Gastrocnemius medialis (tissue), 4 donors: ENCODE data around the gene LRIG1. TPM values are rescaled to one million over a fixed set of nuclear protein-coding genes. Genes with fewer than 3 reads are reported as not detected.
"Not testable (repeated sequence)": the region's sequence is repeated elsewhere in the genome, so short reads cannot be mapped to it uniquely, and the experiment has no call there.

Experiments
- ATAC-seq, 2 donors: fragments of 150-250 bp; one replicate each; pipeline ENCODE4 v1.9.1; 2016
- DNase-seq, 2 donors: peaks; one replicate each; pipeline ENCODE4 v3.0.0-alpha.2; 2019
- H3K27ac ChIP-seq, 4 donors: fragments of 200-600 bp; sonication (generic); 1 replicate in 1 of 4; 2 replicates in 3 of 4; pipeline ENCODE4 v1.5.1; 2016 to 2018; ENCODE audit warnings: mild to moderate bottlenecking in 2 of 4, moderate library complexity in 1 of 4
- H3K27me3 ChIP-seq, 3 donors: fragments of 200-600 bp; sonication (generic) in 2 of 3; 1 replicate in 1 of 3; 2 replicates in 2 of 3; pipeline versions ENCODE4 v1.5.1 to v1.6.0; 2016 to 2019; ENCODE audit warnings: mild to moderate bottlenecking in 1 of 3, moderate library complexity in 1 of 3
- H3K36me3 ChIP-seq, 2 donors: fragments of 200-600 bp; sonication (generic) in 1 of 2; one replicate each; pipeline ENCODE4 v1.5.1; 2017 to 2018
- H3K4me1 ChIP-seq, 2 donors: fragments of 200-600 bp; sonication (generic) in 1 of 2; one replicate each; pipeline ENCODE4 v1.5.1; 2016 to 2017; ENCODE audit warnings: mild to moderate bottlenecking in 2 of 2
- H3K4me3 ChIP-seq, 4 donors: fragments of 200-600 bp; sonication (generic) in 3 of 4; 1 replicate in 1 of 4; 2 replicates in 3 of 4; pipeline ENCODE4 v1.5.1; 2016 to 2019; ENCODE audit warnings: mild to moderate bottlenecking in 2 of 4
- H3K9me3 ChIP-seq, 3 donors: fragments of 200-600 bp; sonication (generic) in 2 of 3; 1 replicate in 1 of 3; 2 replicates in 2 of 3; pipeline ENCODE4 v1.5.1; 2016 to 2019
- POLR2A ChIP-seq, 2 donors: fragments of 450-650 bp; IDR thresholded peaks; one replicate each; pipeline ENCODE4 v1.6.1; 2017; ENCODE audit warnings: antibody characterized with exemption in 2 of 2, mild to moderate bottlenecking in 2 of 2, moderate library complexity in 2 of 2
- in situ Hi-C, 4 donors: fragments of 200-750 bp; cut with MboI; loops; one replicate each; pipeline versions ENCODE4 v1.15.0 to v1.8.0; 2017; ENCODE audit warnings: low sequenced_read_pairs in 4 of 4
- intact Hi-C: fragments of 100-400 bp; cut with DNase I; formaldehyde crosslinking; loops from one replicate; pipeline ENCODE4 v1.15.1; 2023; ENCODE audit warnings: low total_unique reads
- total RNA-seq, 4 donors: library from RNA; depleted of rRNA; stranded (reverse); fragments of >200 nt; gene quantifications; one replicate each; pipeline versions ENCODE4 v1.1.0 to v1.2.3, GENCODE V29; 2016
- TF ChIP-seq, protein P1 (sequence below), 5 experiments: fragments of 450-650 bp in 3 of 5; fragments of 200-600 bp in 2 of 5; sonication (generic) in 2 of 5; IDR thresholded peaks in 4 of 5; conservative IDR thresholded peaks in 1 of 5; 1 replicate in 4 of 5; 2 replicates in 1 of 5; pipeline ENCODE4 v1.5.1; 2016 to 2019; ENCODE audit warnings: antibody characterized with exemption in 5 of 5, mild to moderate bottlenecking in 3 of 5, moderate library complexity in 3 of 5

Gene LRIG1
- total RNA-seq, 4 donors from 2014 or later: 45.3 to 103 (median 58.6) TPM

DNA sequence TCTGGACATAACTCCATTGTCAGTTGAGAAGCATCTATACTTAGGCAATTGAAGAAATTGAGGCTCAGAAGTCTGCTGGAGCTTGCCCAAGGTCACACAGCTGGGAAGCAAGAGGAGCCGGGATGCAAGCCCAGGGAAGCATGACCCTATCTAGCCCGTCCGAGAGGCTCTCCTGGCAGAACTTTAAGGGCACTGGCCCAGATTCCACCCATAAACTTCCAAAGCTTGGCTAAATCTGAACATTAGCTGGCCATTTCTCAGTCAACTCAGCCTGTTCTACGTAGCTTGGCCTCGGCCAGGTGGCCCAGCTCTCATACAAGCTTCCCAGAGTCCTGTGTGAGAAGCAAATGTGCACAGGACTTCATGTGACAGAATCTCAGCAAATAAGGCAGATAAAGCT lies 75.8 kb downstream of the LRIG1 start:
- in situ Hi-C loops (loop anchor here in 1 of 4 donors (5.0 kb wide), 1 partner anchor 72 kb away; no protein-coding TSS in a partner anchor), intact Hi-C loops (no loop called here)
- ATAC-seq: peak; percentile 62 to 80
- Histone ChIP-seq H3K9me3 (no peaks in the 10 kb centered on the region), H3K27me3 (no peaks in the 10 kb centered on the region), H3K4me1 (peaks cover 53 to 55% of the 10 kb centered on the region in 2 donors), H3K4me3 (peak overlapping the region in 3 of 4 donors; percentile 2 to 17 (median 6)), H3K27ac (peak overlapping the region; percentile 77 to 90 (median 82)), H3K36me3 (no peaks in the 10 kb centered on the region)
- TF ChIP-seq, protein P1, sequence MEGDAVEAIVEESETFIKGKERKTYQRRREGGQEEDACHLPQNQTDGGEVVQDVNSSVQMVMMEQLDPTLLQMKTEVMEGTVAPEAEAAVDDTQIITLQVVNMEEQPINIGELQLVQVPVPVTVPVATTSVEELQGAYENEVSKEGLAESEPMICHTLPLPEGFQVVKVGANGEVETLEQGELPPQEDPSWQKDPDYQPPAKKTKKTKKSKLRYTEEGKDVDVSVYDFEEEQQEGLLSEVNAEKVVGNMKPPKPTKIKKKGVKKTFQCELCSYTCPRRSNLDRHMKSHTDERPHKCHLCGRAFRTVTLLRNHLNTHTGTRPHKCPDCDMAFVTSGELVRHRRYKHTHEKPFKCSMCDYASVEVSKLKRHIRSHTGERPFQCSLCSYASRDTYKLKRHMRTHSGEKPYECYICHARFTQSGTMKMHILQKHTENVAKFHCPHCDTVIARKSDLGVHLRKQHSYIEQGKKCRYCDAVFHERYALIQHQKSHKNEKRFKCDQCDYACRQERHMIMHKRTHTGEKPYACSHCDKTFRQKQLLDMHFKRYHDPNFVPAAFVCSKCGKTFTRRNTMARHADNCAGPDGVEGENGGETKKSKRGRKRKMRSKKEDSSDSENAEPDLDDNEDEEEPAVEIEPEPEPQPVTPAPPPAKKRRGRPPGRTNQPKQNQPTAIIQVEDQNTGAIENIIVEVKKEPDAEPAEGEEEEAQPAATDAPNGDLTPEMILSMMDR (IDR thresholded peaks at IDR 0.05 in 4 of 5, conservative IDR thresholded peaks at IDR 0.05 in 1 of 5): no peak
- no peak for TF ChIP-seq POLR2A (IDR thresholded peaks at IDR 0.05)
- peak; percentile 81 to 90 for DNase-seq

DNA sequence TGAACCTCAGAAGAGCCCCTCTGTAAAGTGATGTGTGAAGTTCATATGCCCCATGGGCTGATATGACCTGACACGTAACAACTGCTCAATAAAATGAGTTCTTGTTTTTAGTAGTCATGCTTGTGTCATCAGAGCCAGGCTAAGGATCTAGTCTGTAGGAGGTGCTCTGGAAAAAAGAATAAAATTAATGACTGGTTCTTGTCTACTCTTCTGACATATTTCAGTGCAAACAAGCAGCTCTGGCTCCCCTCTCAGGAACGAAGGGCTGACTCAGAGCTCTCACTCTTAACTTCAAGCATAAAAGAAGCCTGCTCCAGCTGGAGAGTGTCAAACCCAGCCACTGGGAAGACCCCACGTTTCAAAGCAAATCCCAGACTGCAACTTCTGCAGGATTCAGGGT lies 77.0 kb downstream of the LRIG1 start:
- Histone ChIP-seq H3K9me3 (no peaks in the 10 kb centered on the region), H3K4me3 (no peak overlapping the region), H3K27me3 (no peaks in the 10 kb centered on the region), H3K4me1 (peaks cover 51 to 52% of the 10 kb centered on the region in 2 donors), H3K27ac (peak overlapping the region in 3 of 4 donors; percentile 9 to 90 (median 77)), H3K36me3 (no peaks in the 10 kb centered on the region)
- no peak for ATAC-seq
- TF ChIP-seq POLR2A (IDR thresholded peaks at IDR 0.05): no peak
- TF ChIP-seq, protein P1 (IDR thresholded peaks at IDR 0.05 in 4 of 5, conservative IDR thresholded peaks at IDR 0.05 in 1 of 5): no peak
- intact Hi-C loops (no loop called here), in situ Hi-C loops (no loop called here)
- no peak for DNase-seq

DNA sequence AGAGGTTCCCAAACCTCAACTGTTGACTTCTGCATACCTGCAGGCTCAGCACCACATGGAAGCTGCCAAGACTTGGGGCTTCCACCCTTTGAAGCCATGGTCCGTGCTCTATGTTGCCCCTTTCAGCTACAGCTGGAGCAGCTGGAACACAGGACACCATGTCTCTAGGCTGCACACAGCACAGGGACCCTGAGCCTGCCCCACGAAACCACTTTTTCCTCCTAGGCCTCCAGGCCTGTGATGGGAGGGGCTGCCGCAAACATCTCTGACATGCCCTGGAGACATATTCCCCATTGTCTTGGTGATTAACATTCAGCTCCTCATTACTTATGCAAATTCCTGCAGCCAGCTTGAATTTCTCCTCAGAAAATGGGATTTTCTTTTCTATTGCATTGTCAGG lies 78.9 kb downstream of the LRIG1 start:
- H3K27me3 ChIP-seq, intact Hi-C loops, H3K36me3 ChIP-seq, in situ Hi-C loops, H3K27ac ChIP-seq, H3K9me3 ChIP-seq, H3K4me3 ChIP-seq, DNase-seq, ATAC-seq: not testable (repeated sequence)
- peaks cover 47 to 52% of the 10 kb centered on the region in 2 donors for H3K4me1 ChIP-seq

DNA sequence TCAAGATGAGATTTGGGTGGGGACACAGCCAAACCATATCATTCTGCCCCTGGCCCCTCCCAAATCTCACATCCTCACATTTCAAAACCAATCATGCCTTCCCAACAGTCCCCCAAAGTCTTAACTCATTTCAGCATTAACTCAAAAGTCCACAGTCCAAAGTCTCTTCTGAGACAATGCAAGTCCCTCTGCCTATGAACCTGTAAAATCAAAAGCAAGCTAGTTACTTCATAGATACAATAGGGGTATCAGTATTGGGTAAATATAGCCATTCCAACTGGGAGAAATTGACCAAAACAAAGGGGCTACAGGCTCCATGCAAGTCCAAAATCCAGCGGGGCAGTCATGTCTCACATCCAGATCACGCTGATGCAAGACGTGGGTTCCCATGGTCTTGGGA lies 79.7 kb downstream of the LRIG1 start:
- DNase-seq, in situ Hi-C loops, H3K27me3 ChIP-seq, intact Hi-C loops, H3K36me3 ChIP-seq, H3K27ac ChIP-seq, H3K9me3 ChIP-seq, H3K4me3 ChIP-seq, ATAC-seq: not testable (repeated sequence)
- peaks cover 51 to 57% of the 10 kb centered on the region in 2 donors for H3K4me1 ChIP-seq

DNA sequence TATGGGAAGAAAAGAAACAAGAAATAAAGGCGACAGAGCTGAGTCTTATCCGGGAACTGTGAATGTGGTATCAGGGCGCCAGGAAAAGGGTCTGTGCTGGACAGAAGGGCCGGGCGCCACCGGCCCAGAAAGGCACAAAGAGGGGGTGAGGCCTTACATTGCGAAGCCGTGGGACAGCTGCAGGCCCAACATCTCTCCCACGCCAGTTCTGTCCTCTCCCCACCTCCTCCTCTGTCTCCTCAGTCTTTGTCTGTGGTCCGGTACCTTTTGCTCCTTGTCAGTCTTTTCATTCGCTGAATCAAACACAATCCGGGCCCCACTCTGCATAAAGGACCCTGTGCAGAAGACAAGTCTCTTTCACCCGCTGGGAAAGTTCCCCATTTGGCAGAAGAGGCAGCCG lies 81.8 kb downstream of the LRIG1 start:
- peak overlapping the region in 1 of 4 donors; percentile 22 for H3K4me3 ChIP-seq
- no peak for DNase-seq
- no peak for ATAC-seq
- peak overlapping the region; percentile 70 to 91 (median 82) for H3K27ac ChIP-seq
- no peaks in the 10 kb centered on the region for H3K9me3 ChIP-seq
- in situ Hi-C loops (no loop called here), intact Hi-C loops (loop anchor here (2.0 kb wide), 1 partner anchor 80 kb away; no protein-coding TSS in a partner anchor)
- TF ChIP-seq, protein P1 (IDR thresholded peaks at IDR 0.05 in 4 of 5, conservative IDR thresholded peaks at IDR 0.05 in 1 of 5): no peak
- TF ChIP-seq POLR2A (IDR thresholded peaks at IDR 0.05): no peak
- H3K4me1 ChIP-seq: peaks cover 40 to 51% of the 10 kb centered on the region in 2 donors
- no peaks in the 10 kb centered on the region for H3K36me3 ChIP-seq
- no peaks in the 10 kb centered on the region for H3K27me3 ChIP-seq

DNA sequence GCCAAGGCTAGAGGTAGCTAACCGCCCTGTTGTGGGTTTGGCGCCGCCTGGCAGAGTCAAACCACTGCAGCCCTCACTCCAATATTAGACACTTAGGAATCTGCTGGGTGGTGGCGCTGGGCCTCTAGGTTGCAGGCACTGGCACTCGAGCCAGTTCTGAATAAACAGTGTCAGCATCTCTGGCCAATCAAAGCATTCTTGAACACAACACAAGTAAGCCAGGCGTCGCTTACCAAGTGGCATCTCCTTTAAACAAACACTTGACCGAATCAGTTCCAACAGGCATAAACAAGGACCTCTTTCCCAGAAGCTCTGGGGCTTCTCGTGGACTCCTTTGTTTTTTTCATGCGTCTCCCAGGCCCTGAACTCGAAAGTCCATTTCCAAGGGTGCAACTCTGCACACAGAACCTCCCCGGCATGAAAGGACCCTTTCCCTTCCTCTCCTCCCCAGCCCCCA lies 82.3 kb downstream of the LRIG1 start:
- ATAC-seq: peak; percentile 89 to 91
- in situ Hi-C loops (no loop called here), intact Hi-C loops (loop anchor here (2.0 kb wide), 1 partner anchor 80 kb away; no protein-coding TSS in a partner anchor)
- Histone ChIP-seq H3K27me3 (no peaks in the 10 kb centered on the region), H3K4me3 (peak overlapping the region in 1 of 4 donors; percentile 22), H3K4me1 (peaks cover 38 to 51% of the 10 kb centered on the region in 2 donors), H3K36me3 (no peaks in the 10 kb centered on the region), H3K27ac (peak overlapping the region; percentile 70 to 91 (median 82)), H3K9me3 (no peaks in the 10 kb centered on the region)
- DNase-seq: peak; percentile 84 to 87
- TF ChIP-seq, protein P1 (IDR thresholded peaks at IDR 0.05 in 4 of 5, conservative IDR thresholded peaks at IDR 0.05 in 1 of 5): peak in 2 of 5 experiments; percentile 35 to 40
- TF ChIP-seq POLR2A (IDR thresholded peaks at IDR 0.05): peak in 1 of 2 donors; percentile 25
